Activated CD4-positive, CD25-positive, alpha-beta regulatory T cell treated with anti-CD3 and anti-CD28 coated beads, Interleukin-2, amount 50 U/mL, for 24 hours (primary cell): ENCODE results near the gene SHB.
A peak's percentile ranks its signal among the peaks of the same experiment; 100 is the strongest.
"Not testable (repeated sequence)": the region's sequence is repeated elsewhere in the genome, so short reads cannot be mapped to it uniquely, and the experiment has no call there.

Experiments
- ATAC-seq, 2 donors: fragments of 150-1000 bp; cut with Tn5 transposase; one replicate each; pipeline ENCODE4 v1.10.0; 2021; ENCODE audit warnings: mild to moderate bottlenecking in 1 of 2, moderate library complexity in 1 of 2

The SHB gene

DNA sequence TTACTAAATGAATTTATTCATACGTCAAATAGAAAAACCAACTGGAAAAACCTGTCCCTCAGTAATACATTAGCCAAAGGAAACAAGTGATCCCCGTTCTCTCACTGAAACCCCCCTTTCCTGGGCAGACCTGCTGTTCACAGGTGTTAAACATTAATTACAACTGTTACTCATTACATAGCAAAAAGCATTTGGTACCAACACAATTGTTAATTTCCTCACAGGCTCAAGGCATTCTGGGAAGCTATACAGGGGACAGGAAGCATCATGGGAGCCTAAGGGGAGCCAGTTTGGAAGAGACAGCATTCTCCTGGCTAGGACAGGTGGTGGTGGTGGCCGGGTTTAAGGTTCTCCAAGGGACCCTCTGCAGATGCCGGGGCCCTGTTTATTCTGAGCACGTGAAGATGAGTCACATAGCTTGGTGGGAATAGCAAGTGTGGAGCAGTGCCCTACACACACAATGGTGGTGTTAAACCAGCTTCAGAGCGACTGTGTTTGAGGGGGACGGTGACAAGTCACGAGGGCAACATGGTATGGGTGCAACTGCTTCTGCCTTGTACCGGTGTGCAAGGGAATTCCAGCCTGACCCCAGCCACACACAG lies 102.5 kb downstream of the SHB start:
- ATAC-seq: no peak

- not testable (repeated sequence) for ATAC-seq
Measured at GRCh38 chr9:37965676-37966345, 103.2 kb downstream of the SHB start.

- no peak for ATAC-seq
Measured at GRCh38 chr9:37965116-37965515, 103.9 kb downstream of the SHB start.

- ATAC-seq: no peak
Measured at GRCh38 chr9:37964740-37965081, 104.3 kb downstream of the SHB start.

GRCh38 chr9:37963936-37964739 lies 104.9 kb downstream of the SHB start:
- no peak for ATAC-seq

DNA sequence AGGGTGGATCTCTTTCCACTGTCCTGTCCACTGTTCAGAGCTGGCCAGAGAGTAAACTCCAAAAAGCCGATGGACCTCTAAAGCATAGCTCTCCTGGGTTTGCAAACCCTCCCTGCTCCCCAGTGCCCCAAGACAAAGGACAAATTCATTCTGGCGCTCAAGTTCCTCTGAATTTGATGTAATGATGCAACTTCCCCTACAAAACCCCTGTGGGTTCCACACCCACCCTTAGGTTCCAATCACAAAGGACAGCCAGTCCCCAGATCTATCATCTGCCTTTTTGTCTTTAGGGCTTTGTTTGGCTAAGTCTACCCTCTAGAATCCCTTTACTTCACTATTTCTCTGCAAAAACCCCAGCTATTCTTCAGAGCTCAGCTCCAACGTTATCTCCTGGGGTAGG lies 107.7 kb downstream of the SHB start:
- ATAC-seq: no peak

DNA sequence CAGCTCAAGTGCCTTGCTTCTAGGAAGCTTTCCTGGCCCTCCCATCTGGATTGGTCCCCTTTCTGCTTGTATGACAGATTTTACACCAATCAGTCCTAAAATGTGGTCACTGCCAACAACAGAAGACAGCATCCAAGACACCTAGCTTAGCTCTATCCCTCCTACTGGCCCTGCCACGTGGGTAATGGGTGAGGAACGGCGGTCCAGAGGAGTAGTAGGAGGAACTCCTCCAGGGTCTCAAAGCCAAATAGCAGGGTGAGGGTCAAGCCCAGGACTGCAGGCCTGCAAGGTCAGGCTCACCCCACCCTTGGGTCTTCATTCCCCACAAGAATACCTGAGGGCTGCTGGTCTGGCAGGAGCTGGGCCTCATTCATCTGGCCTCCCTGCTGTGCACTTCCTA lies 108.4 kb downstream of the SHB start:
- no peak for ATAC-seq

DNA sequence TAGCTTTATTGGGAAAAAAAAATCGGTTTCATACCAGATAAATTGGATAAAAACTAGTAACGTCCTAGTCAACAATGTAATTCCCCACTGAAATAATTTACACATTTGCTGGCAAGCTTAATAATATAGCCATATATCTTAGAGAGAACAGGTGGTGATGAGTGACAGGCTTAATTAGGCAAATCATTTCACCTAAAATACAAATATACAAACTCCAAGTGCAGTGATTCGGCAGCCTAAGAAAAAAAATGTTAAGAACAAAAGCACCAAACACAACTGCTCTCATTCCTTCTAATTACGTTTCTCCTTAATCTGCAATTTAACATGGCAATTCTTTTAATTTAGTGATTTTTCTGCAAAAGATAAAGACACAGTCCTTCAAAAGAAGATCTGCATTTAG lies 109.1 kb downstream of the SHB start:
- ATAC-seq: no peak

DNA sequence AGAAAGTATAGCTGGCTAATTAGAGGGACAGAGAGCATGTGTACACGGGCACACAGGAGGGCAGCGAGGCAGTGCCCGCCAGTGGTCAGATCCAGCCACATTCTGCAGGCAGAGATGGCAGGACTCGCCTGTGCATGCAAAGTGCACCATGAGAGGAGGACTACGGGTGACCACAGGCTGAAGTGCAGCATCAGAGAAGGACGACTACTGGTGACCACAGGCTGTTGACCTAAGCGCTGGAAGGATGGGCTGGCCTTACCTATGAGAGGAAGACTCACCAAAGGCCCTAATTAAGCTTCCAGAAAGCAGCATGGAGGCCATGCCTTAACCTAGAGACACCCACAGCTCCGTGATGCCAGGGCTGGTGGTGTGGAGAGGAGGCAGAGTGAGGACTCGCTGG lies 110.9 kb downstream of the SHB start:
- ATAC-seq: no peak

DNA sequence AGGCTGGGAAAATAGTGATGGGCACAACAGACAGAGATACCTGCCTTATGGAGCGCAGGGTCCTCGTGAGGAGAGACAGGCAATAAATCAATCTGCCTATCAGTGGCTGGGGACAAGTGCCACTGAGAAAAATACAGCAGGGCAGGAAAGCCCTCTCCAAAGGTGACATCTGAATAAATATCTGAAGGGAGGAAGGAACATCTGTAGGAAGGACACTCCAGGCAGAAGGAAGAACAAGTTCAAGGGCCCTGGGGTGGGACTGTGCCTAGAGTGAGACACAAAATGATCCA lies 111.4 kb downstream of the SHB start:
- no peak for ATAC-seq

- ATAC-seq: no peak
Measured at GRCh38 chr9:37956904-37957663, 111.9 kb downstream of the SHB start.

GRCh38 chr9:37956423-37956820 lies 112.6 kb downstream of the SHB start:
- no peak for ATAC-seq

- no peak for ATAC-seq
Measured at GRCh38 chr9:37955781-37956422, 113.1 kb downstream of the SHB start.

DNA sequence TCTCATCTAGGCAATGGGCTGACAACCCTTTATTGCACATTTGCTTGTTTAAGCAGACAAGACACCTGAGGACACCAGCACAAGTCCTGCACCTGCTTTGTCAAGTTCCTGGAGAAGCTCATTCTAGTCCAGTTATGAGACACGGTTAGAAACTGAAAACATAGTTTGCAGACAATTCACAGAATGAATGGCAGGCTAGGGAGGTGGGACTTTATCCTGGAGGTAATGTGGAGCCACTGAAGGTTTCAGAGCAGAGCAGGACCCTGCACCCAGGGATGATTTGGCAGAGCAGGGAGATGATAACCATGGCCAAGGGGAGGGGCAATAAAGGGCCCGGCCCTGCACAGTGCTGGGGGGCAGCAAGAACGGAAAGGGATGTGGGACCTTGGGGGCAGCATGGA lies 114.4 kb downstream of the SHB start:
- peak; percentile 6 to 19 for ATAC-seq

- ATAC-seq: peak; percentile 84 to 85
Measured at GRCh38 chr9:37953775-37954437, 115.1 kb downstream of the SHB start.

GRCh38 chr9:37953206-37953774 lies 115.7 kb downstream of the SHB start:
- ATAC-seq: no peak

DNA sequence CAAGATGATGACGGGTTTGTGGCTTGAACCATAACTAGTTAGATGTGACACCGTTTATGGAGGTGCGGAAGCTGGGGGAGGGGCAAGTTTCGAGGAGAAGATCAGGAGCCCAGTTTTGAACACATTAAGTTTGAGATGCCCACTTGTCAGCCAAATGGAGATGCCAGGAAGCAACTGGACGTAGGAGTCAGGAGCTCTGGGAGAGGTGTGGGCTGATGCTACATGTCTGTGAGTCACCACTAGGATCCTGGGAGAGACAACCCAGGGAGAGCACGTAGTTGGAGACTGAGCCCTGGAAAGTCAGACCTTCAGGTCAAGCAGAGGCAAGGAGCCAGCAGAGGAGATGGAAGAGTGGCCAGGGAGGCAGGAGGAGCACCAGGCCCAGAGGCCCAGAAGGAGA lies 116.3 kb downstream of the SHB start:
- ATAC-seq: no peak

DNA sequence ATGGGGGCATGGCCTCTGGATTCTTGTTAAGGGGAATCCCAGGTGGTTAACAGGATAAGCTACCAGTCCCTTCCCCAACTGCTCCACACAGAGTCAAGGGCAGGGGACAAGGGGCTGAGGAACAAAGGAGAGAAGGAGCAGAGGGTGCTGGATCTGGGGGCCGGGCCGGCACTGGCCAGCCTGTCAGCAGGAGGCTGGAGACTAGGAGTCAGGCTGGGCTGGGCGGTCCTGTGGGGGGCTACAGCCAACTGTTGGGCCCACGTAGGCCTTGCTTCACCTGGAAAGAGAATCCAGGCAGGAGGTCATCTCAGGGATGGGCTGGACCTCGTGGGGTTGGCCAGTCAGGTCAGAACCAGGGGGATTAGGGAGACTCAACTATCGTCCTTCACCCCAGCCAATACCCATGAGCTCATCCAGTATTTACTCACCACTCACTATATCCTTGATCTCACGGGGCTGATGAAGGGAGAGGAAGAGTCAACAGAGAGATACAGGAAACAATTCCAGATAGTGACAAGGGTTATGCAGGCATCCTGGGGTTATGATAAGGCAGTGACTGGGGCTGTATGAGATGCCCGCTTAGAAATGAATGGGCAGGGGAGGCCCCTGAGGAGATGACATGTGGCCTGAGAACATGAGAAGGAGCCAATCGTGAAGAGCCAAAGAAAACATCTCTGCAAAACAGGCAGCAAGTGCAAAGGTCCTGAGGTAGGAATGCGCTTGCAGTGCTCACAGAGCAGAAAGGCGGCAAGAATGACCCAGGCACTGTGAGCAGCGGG lies 117.2 kb downstream of the SHB start:
- no peak for ATAC-seq

GRCh38 chr9:37950561-37950960 lies 118.5 kb downstream of the SHB start:
- ATAC-seq: no peak

- no peak for ATAC-seq
Measured at GRCh38 chr9:37949576-37949975, 119.5 kb downstream of the SHB start.

DNA sequence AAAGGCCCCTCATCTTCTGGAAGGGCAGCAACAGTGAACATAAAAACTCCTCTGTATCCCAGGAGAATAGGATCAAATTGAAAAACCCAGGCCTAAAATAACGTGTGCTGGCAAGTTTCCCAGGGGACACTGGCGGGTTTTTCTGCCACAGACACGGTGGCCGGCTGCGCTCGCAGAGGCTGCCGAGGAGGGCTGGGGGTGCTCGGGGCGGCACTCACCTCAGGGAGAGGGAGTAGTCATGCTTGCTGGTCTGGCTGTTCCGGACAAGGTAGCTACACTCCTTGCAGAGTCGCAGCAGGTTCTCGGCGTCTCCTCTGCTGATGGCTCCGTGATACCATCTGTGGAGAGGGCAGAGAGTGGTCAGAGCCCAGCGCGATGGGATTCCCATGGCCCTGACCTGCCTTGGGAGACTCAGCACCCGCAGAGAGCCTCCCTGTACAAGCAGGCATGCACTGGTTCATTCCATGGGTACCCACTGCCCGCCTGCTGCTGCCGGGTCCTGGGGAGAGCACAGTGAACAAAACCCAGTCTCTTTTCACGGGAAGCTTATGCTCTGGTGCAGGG lies 120.5 kb downstream of the SHB start:
- ATAC-seq: no peak
